SU-DHL-6 (cell line): Measurements from ENCODE around the gene C2orf92.
"Not testable (repeated sequence)": the region's sequence is repeated elsewhere in the genome, so short reads cannot be mapped to it uniquely, and the experiment has no call there.

Experiments used
- CTCF ChIP-seq: fragments of 200-600 bp; sonication (generic); IDR thresholded peaks from one replicate; pipeline ENCODE4 v1.5.1; 2017; ENCODE audit warnings: antibody characterized with exemption, mild to moderate bottlenecking, low read length, moderate library complexity; ENCODE audit not compliant: insufficient read depth, poor library complexity, severe bottlenecking
- EZH2phosphoT487 ChIP-seq: fragments of 200-600 bp; sonication (generic), shearing (Covaris generic); conservative IDR thresholded peaks from 2 replicates; pipeline ENCODE4 v1.6.1; 2018; ENCODE audit warnings: mild to moderate bottlenecking, antibody characterized with exemption, low read length, moderate library complexity, mixed read lengths

GRCh38 chr2:97687235-97687634 lies 17.7 kb downstream of the C2orf92 start:
- not testable (repeated sequence) for TF ChIP-seq CTCF, EZH2phosphoT487
